Measurements from ENCODE around the gene GLP1R.

DNA sequence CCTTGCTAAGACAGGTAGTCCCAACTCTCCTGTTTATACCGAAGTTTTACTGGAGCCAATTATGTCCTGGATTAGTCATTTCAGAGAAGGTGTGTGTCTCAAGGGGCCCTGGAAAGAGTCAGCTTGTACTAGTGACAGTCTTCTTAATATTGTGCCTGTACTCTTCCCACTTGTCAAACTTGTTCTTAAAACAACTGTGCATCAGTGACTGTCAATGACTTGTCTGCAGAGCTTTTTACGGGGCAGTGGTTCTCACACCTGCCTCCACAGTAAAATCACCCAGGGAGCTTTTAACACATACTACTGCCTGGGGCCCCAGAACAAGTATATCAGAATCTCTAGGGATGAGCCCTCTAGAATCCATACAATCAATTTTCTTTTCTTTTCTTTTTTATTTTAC lies 28.4 kb upstream of the GLP1R start:
- TF ChIP-seq, protein P1, sequence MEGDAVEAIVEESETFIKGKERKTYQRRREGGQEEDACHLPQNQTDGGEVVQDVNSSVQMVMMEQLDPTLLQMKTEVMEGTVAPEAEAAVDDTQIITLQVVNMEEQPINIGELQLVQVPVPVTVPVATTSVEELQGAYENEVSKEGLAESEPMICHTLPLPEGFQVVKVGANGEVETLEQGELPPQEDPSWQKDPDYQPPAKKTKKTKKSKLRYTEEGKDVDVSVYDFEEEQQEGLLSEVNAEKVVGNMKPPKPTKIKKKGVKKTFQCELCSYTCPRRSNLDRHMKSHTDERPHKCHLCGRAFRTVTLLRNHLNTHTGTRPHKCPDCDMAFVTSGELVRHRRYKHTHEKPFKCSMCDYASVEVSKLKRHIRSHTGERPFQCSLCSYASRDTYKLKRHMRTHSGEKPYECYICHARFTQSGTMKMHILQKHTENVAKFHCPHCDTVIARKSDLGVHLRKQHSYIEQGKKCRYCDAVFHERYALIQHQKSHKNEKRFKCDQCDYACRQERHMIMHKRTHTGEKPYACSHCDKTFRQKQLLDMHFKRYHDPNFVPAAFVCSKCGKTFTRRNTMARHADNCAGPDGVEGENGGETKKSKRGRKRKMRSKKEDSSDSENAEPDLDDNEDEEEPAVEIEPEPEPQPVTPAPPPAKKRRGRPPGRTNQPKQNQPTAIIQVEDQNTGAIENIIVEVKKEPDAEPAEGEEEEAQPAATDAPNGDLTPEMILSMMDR (IDR thresholded peaks at IDR 0.05), result no peak
- TF ChIP-seq POLR2A (IDR thresholded peaks at IDR 0.05; ENCODE audit: low read depth) (no peak), EP300 (IDR thresholded peaks at IDR 0.05) (no peak)

All from esophagus muscularis mucosa (tissue), 4 donors.